ENCODE results near the gene ACP2.

Gene ACP2

DNA sequence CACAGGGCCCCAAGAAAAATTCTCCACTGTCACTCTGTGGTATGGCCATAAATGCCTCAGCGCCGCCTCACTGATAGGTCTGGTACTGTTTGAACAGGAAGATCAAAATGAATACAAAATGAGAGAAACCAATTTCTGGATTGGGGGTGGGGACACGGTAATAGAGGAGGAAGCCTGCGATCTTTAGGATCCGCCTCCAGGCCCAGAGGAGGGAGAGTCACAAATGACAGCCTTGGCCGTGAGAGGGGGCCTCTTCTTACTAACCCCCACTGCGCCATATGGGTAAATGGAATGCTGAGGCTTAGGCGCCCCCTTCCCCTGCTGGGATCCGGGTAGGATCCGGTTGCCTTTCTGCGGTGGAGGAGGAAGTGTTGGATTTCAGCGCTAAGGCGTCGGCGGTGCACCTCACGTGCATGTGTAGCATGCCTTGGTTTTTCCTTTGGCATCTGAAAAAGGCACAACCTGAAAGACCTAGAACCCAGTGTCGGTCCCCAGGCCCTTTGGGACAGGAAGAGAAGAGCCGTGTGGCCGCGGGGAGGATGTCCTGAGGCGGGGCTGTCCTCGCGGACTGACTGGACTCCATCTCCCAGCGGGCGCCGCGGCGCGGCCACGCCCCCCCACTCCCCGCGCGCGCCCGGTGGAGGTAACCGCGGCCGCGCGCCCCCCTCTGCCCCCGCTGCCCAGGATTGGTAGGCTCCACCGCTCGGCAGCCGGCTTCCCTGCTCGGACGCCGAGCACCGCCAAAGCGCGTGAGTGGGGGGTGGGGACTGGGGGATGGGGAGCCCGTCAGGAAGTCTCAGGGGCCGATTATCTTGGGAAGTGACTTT lies 20.6 kb upstream of the ACP2 start (continued):
- TF ChIP-seq, protein P1, sequence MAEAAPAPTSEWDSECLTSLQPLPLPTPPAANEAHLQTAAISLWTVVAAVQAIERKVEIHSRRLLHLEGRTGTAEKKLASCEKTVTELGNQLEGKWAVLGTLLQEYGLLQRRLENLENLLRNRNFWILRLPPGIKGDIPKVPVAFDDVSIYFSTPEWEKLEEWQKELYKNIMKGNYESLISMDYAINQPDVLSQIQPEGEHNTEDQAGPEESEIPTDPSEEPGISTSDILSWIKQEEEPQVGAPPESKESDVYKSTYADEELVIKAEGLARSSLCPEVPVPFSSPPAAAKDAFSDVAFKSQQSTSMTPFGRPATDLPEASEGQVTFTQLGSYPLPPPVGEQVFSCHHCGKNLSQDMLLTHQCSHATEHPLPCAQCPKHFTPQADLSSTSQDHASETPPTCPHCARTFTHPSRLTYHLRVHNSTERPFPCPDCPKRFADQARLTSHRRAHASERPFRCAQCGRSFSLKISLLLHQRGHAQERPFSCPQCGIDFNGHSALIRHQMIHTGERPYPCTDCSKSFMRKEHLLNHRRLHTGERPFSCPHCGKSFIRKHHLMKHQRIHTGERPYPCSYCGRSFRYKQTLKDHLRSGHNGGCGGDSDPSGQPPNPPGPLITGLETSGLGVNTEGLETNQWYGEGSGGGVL (tag by site-specific recombination; IDR thresholded peaks at IDR 0.05) = peak; percentile 74
- TF ChIP-seq, protein P2, sequence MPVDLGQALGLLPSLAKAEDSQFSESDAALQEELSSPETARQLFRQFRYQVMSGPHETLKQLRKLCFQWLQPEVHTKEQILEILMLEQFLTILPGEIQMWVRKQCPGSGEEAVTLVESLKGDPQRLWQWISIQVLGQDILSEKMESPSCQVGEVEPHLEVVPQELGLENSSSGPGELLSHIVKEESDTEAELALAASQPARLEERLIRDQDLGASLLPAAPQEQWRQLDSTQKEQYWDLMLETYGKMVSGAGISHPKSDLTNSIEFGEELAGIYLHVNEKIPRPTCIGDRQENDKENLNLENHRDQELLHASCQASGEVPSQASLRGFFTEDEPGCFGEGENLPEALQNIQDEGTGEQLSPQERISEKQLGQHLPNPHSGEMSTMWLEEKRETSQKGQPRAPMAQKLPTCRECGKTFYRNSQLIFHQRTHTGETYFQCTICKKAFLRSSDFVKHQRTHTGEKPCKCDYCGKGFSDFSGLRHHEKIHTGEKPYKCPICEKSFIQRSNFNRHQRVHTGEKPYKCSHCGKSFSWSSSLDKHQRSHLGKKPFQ (tag by site-specific recombination; IDR thresholded peaks at IDR 0.05) = no peak
- TF ChIP-seq, protein P3, sequence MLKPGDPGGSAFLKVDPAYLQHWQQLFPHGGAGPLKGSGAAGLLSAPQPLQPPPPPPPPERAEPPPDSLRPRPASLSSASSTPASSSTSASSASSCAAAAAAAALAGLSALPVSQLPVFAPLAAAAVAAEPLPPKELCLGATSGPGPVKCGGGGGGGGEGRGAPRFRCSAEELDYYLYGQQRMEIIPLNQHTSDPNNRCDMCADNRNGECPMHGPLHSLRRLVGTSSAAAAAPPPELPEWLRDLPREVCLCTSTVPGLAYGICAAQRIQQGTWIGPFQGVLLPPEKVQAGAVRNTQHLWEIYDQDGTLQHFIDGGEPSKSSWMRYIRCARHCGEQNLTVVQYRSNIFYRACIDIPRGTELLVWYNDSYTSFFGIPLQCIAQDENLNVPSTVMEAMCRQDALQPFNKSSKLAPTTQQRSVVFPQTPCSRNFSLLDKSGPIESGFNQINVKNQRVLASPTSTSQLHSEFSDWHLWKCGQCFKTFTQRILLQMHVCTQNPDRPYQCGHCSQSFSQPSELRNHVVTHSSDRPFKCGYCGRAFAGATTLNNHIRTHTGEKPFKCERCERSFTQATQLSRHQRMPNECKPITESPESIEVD (tag by site-specific recombination; IDR thresholded peaks at IDR 0.05) = peak; percentile 51; the same call in 1 of the 2 replicates
- TF ChIP-seq ZNF776 (tag by site-specific recombination; IDR thresholded peaks at IDR 0.05; ENCODE audit: borderline replicate concordance) (no peak), ZNF501 (tag by site-specific recombination; IDR thresholded peaks at IDR 0.05) (peak; percentile 58; the same call in 1 of the 2 replicates), ZNF184 (tag by site-specific recombination; IDR thresholded peaks at IDR 0.05) (no peak), ZNF626 (tag by site-specific recombination; IDR thresholded peaks at IDR 0.05) (no peak), ZNF146 (tag by site-specific recombination; IDR thresholded peaks at IDR 0.05) (no peak), ZNF16 (tag by site-specific recombination; IDR thresholded peaks at IDR 0.05; ENCODE audit: low read depth) (no peak), EGR2 (tag by site-specific recombination; IDR thresholded peaks at IDR 0.05; ENCODE audit: low read depth) (peak; percentile 31; the same call in 1 of the 2 replicates), ZNF670 (tag by site-specific recombination; IDR thresholded peaks at IDR 0.05; ENCODE audit: low read depth) (no peak), ZNF341 (tag by site-specific recombination; IDR thresholded peaks at IDR 0.05; ENCODE audit: low read depth) (peak; percentile 92), SALL2 (tag by site-specific recombination; IDR thresholded peaks at IDR 0.05; ENCODE audit: borderline replicate concordance) (no peak), ZNF423 (tag by site-specific recombination; IDR thresholded peaks at IDR 0.05) (no peak), ZNF335 (tag by site-specific recombination; conservative IDR thresholded peaks at IDR 0.05) (peak; percentile 99), MZF1 (tag by site-specific recombination; IDR thresholded peaks at IDR 0.05; ENCODE audit: borderline replicate concordance) (no peak), ZNF658 (tag by site-specific recombination; IDR thresholded peaks at IDR 0.05) (no peak), SP2 (tag by site-specific recombination; IDR thresholded peaks at IDR 0.05) (peak; percentile 64), ZFP37 (tag by site-specific recombination; IDR thresholded peaks at IDR 0.05) (no peak), SP7 (tag by site-specific recombination; IDR thresholded peaks at IDR 0.05) (peak; percentile 55; the same call in 1 of the 2 replicates), ZNF155 (tag by site-specific recombination; IDR thresholded peaks at IDR 0.05) (no peak), ZNF548 (tag by site-specific recombination; IDR thresholded peaks at IDR 0.05) (no peak), ZBTB48 (tag by site-specific recombination; IDR thresholded peaks at IDR 0.05) (0 out of 2 replicates have a peak, but pooled peaks have one; percentile 58), ZFP69B (tag by site-specific recombination; IDR thresholded peaks at IDR 0.05) (no peak; the same call in 1 of the 2 replicates), ZNF114 (tag by site-specific recombination; IDR thresholded peaks at IDR 0.05) (no peak), ZNF777 (tag by site-specific recombination; IDR thresholded peaks at IDR 0.05; ENCODE audit: borderline replicate concordance) (no peak), ZIC2 (tag by site-specific recombination; IDR thresholded peaks at IDR 0.05) (peak; percentile 68)
- TF ChIP-seq, protein P4, sequence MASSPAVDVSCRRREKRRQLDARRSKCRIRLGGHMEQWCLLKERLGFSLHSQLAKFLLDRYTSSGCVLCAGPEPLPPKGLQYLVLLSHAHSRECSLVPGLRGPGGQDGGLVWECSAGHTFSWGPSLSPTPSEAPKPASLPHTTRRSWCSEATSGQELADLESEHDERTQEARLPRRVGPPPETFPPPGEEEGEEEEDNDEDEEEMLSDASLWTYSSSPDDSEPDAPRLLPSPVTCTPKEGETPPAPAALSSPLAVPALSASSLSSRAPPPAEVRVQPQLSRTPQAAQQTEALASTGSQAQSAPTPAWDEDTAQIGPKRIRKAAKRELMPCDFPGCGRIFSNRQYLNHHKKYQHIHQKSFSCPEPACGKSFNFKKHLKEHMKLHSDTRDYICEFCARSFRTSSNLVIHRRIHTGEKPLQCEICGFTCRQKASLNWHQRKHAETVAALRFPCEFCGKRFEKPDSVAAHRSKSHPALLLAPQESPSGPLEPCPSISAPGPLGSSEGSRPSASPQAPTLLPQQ (tag by site-specific recombination; IDR thresholded peaks at IDR 0.05) = no peak
- TF ChIP-seq, protein P5, sequence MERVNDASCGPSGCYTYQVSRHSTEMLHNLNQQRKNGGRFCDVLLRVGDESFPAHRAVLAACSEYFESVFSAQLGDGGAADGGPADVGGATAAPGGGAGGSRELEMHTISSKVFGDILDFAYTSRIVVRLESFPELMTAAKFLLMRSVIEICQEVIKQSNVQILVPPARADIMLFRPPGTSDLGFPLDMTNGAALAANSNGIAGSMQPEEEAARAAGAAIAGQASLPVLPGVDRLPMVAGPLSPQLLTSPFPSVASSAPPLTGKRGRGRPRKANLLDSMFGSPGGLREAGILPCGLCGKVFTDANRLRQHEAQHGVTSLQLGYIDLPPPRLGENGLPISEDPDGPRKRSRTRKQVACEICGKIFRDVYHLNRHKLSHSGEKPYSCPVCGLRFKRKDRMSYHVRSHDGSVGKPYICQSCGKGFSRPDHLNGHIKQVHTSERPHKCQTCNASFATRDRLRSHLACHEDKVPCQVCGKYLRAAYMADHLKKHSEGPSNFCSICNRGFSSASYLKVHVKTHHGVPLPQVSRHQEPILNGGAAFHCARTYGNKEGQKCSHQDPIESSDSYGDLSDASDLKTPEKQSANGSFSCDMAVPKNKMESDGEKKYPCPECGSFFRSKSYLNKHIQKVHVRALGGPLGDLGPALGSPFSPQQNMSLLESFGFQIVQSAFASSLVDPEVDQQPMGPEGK (tag by site-specific recombination; IDR thresholded peaks at IDR 0.05) = peak; percentile 61
- TF ChIP-seq, protein P6, sequence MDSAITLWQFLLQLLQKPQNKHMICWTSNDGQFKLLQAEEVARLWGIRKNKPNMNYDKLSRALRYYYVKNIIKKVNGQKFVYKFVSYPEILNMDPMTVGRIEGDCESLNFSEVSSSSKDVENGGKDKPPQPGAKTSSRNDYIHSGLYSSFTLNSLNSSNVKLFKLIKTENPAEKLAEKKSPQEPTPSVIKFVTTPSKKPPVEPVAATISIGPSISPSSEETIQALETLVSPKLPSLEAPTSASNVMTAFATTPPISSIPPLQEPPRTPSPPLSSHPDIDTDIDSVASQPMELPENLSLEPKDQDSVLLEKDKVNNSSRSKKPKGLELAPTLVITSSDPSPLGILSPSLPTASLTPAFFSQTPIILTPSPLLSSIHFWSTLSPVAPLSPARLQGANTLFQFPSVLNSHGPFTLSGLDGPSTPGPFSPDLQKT (IDR thresholded peaks at IDR 0.05; ENCODE audit: borderline replicate concordance, low read depth, low read length) = no peak
